22Rv1 (cell line): ENCODE measurements around the gene GDI1.

ENCODE experiments used
- CTCF ChIP-seq: fragments of 450-650 bp; IDR thresholded peaks from 2 replicates; pipeline ENCODE4 v1.5.1; 2017; ENCODE audit warnings: mild to moderate bottlenecking
- ZFX ChIP-seq: fragments of 450-650 bp; IDR thresholded peaks from 2 replicates; pipeline ENCODE4 v1.6.1; 2017; ENCODE audit warnings: antibody characterized with exemption, borderline replicate concordance

- no peak for TF ChIP-seq ZFX
- no peak for TF ChIP-seq CTCF
Measured at GRCh38 chrX:154465601-154466000, 28.6 kb downstream of the GDI1 start.
